NCI-H187 treated with DMSO at 0.1 percent for 48 hours (cell line): ENCODE measurements around the gene CIAO2A.
"Not testable (repeated sequence)": the region's sequence is repeated elsewhere in the genome, so short reads cannot be mapped to it uniquely, and the experiment has no call there.

Experiments used
- DNase-seq: peaks from one replicate; lab custom pipeline; 2025; lab: John Stamatoyannopoulos, UW

CIAO2A gene, protein sequence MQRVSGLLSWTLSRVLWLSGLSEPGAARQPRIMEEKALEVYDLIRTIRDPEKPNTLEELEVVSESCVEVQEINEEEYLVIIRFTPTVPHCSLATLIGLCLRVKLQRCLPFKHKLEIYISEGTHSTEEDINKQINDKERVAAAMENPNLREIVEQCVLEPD

DNA sequence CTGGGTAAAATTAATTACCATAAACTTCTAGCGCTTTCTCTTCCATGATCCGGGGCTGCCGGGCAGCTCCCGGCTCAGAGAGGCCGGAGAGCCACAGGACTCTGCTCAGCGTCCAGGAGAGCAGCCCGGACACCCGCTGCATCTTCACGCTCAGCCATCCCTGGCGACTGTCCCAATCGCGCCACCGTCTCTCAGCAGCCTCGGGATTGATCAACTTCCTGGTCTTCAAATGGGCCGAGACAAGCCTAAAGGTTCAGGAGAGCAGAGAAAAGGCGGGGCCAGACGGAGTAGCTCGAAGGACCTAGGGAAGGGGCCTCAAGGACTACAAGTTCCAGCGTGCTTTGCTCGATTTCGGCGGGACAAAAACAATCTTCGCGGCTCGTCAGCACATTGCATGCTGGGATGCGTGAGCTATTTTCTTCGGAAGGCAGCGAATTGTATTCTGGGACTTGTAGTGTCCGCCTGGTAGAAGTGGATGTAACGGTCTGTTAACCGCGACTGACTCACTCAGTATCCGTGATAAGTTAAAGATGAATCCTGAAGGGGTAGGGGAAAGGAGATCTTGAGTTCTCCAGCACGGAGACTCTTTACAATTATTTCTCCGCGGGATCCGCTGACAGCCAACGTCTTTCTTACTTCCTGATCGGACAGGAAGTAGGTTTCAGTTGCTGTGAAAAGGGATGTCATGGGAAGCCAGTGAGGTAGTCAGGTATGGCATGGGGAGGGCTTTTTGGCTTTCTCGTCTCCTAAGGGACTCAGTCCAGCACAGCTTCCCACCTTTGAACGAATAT is at the start of gene CIAO2A:
Gene CIAO2A, minus strand, starts transcription at position 212 of the 791 bp plus-strand sequence. Its CDS starts 70 bp downstream, at position 142.
- peak; percentile 88 for DNase-seq

DNA sequence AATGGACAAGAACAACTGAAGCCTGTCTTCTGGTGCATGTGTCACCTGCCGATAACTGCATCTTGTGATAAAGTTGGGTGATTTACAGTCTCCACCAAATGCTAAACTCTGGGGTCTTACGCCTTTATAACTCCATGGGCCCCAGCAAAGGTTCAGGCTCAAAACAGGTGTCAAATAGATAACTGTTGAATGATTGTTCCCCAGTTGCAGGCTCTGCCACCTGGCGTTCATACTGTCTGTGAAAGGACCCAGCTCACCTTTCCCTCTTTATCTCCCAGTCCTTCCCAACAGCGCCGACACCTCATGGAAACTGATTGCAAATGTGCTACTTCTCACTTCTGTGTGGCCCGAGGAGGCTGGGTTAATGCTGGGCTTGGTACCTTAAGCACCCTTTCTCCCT is 49.6 kb upstream of the CIAO2A start:
- DNase-seq, result no peak

DNA sequence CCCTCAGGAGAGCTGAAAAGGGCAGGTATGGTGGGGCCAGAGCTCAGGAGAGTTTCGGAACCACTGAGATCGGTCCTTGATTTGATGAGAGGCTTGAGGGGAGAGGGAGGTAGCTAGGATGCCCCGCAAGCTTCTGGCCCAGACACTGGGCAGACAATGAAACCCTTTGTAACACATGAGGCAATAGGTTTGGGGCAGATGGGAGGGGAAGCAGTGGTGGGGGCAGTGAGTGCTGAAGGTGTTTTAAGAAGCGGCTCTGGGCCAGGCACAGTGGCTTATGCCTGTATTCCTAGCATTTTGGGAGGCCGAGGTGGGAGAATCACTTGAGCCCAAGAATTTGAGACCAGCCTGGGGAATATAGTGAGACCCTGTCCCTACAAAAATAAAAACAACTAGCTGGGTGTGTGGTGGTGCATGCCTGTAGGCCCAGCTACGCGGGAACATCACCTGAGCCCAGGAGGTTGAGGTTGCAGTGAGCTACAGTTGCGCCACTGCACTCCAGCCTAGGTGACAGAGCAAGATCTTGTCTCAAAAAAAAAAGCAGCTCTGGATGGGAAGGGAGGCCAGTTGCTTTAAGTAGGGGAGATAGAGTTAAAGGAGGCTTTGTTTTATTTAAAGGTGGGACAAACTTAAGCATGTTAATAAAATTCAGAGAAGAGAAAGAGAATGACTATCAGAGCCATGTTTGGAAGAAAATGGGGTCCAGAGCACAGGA is 48.3 kb upstream of the CIAO2A start:
- no peak for DNase-seq

DNA sequence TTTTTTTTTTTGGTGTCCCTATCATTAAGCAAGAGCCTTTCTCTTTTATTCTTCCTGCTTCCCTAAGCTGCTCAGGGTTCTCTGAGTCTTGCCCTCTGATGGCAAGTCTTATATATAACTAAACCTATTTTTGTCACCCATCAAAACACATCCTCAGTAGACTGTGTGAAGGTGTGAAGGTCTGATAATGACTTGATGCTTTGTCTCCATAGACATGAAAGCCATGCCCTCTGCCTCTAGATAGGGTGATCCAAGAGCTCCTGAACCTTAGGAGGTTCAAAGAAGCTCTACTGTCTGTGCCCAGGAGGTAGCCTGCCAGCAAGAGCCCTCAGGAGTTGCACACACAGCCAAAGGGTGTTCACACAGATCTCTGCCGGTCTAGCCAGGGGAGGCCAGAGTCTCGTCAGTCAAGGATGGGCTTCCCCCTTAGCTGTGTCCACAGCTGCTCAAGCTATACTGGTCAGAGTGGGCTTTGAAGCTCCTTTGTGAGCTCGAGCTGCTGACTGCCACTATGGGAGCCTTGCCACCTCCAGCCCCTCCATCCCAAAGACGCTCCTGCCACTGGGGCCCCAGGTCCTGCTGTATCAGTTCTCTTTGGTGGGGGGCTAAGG is 44.8 kb upstream of the CIAO2A start:
- no peak for DNase-seq

DNA sequence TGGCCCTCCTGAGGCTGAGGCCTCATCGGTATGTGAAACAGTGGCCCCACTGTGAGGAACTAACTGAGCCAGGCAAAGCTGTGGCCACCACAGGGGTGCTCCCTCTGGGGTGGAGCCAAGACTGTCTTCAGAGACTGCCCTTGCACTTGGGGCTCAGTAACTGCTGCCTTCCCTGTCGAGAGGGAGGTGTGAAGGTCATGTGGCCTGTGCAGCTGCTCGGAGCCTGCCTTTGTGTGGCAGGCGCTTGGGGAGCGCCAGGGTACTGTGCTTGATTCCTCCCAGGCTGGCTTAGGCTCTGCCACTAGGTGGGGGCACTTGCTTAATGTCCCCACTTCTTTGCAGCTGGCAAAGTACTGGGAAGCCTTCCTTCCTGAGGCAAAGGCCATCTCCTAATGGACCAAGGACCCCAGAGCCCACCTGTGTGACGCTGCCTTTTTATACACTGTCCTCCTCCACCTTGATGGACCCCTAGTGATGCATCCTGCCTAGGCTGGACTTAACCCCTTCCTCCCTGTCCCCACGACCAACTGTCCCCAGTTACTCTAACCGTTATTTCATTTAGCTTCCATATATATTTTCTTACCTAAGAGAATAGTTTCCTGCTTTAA is 43.7 kb upstream of the CIAO2A start:
- no peak for DNase-seq

DNA sequence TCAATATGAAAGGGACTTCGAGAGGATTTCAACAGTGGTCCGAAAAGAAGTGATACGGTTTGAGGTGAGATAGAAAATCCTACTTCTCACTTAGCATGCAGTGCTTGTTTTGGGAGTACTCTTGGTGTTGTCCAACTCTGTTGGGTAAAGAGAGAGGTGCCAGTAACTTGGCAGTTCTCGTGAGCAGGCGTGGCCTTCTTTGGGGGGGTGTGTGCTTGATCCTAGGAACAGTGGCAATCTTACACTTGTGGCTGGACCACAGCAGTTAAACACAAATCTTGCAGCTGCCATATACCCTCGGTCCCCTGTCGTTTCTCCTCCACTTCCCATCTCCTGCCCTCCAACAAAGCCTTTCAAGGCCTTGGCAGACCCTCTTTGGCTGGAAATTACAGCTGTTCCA is 42.7 kb upstream of the CIAO2A start:
- no peak for DNase-seq

DNA sequence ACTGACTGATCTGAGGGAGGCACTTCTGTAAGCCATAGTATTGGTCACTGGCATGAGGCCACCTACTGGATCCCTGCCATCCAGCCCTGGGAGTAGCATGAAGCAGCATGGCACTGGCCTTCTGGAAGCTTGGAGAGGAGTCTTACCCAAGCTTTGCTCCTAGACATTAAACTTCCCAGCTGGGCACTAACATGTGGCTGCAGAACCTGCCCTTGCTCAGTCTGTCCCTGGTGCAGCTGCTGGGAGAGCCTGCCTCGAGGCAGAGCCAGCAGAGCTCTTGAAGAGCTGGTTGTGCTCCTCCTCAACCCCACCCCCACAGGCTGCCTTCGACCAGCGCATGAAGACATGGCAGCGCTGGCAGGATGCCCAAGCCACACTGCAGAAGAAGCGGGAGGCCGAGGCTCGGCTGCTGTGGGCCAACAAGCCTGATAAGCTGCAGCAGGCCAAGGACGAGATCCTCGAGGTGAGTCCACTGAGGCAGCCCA is 40.7 kb upstream of the CIAO2A start:
- DNase-seq, result no peak

DNA sequence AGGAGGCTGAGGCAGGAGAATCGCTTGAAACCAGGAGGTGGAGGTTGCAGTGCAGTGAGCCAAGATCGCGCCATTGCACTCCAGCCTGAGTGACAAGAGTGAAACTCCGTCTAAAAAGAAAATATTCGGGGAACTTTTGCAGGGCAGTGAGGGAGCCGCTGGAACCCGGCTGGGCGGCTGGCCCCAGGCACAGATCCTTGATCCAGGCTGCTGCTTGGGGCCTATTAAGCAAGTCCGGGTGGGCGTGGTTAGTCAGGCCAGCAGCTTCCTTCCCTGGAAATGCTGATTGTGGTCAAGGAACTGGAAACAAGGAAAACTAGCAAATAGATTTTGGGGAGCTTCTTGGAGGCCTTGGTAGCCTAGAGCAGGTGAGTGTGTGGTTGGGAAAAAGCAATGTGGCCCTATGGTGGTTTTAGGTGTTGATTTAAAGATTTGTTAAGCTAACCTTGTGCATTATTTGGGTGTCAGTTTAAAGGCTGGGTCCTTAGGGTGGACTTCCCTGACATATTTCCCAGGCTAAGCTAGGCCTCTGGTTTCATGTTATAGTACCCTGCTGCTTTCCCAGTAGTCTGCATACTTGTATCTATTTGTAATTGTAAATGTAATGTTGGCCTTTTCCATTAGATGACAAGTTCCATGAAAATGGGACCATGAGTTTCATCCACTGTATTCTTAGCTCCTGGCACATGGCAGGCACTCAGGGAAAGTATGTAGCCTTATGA is 40.1 kb upstream of the CIAO2A start:
- DNase-seq, result no peak

DNA sequence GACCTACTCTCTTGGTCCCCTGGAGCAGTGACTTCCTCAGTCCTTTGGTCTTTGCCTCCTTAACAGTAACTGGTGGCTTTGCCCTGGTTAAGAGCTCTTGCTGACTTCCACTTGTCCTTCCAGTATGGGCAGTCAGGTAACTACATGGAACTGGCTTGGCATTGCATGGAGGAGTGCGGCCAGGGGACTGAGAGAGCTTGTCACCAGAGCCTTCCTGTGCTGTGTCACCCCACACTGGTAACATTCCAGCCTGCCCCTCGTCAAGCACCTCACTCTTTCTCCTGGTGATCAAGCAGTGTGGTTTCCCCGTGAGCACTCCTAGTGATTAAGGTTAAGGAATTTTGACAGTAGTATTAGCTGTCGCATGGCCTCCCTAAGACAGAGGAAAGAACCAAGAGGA is 38.6 kb upstream of the CIAO2A start:
- no peak for DNase-seq

DNA sequence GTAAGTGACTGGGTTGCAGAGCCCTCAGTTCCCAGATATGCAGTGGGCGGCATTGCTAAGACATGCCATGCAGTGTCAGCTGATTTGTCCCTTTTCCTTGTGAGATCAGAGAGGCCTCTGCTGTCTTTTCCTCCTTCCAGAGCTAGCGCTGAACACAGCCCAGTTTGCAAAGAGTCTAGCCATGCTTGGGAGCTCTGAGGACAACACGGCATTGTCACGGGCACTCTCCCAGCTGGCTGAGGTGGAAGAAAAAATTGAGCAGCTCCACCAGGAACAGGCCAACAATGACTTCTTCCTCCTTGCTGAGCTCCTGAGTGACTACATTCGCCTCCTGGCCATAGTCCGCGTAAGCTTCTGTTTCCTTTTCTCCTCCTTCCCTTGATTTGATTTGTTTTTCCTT is 37.9 kb upstream of the CIAO2A start:
- no peak for DNase-seq

DNA sequence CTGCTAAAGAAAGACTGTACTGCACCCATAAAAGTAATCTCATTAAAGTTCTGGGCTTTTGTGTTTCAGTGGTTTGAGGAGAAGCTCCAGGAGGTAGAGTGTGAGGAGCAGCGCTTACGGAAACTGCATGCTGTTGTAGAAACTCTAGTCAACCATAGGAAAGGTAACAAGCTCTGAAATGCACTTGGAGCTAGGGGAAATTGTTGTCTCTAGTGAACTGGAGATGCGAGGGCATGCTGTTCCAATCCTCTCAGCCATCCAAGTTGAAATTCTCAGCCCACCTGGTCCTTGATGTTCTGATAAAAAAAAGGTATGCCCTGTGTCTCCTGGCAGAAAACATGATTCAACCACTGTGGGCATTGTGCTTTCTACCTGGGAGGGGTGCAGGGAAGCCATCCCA is 36.5 kb upstream of the CIAO2A start:
- DNase-seq, result no peak

DNA sequence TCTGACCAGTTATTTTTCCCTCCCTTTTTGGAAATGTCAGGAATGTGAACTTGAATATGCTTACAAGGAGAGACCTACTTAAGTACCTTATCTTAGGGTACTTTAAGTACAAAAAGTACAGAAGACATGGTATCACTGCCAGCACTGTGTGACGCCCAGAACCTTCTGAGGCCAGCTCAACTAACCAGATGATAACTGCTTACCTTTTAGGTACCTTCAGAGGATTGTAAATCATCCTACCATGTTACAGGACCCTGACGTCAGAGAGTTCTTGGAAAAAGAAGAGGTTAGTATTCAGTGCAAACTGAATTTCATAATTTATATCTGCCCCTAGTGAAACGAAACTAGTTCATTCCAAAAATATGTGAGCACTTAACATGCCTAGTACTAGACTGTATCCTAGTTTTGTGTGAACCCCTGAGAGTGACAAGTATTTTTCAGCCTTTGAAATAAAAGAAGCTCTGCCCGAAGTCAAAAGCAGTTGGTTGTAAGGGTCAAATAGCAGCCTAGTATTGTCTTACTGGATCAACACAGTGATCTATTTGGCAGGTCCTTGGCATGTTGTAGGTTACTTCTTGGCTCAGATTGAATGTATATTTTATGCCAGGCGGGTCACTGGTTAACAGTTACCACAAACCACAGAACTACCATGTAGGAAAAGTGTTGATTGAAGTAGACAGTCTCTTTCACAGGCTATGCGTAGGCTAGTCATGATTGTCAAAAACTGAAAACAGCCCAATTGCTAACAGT is 34.1 kb upstream of the CIAO2A start:
- no peak for DNase-seq

DNA sequence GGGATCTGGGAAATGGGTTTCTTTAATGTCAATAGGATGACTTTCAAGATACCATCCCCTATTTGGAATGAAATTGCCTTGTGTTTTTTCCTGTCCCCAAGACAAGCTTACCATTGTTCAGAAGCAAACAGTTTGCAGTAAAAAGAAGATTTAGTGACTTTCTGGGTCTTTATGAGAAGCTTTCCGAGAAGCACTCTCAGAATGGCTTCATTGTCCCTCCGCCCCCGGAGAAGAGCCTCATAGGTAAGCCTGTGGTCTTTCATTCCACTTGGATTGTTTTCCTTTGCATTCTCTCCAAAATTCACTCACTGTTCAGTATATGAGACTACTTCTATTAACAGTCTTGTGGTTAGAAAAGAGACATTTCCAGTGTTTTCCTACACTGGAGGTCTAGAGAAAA is 32.3 kb upstream of the CIAO2A start:
- DNase-seq, result no peak

DNA sequence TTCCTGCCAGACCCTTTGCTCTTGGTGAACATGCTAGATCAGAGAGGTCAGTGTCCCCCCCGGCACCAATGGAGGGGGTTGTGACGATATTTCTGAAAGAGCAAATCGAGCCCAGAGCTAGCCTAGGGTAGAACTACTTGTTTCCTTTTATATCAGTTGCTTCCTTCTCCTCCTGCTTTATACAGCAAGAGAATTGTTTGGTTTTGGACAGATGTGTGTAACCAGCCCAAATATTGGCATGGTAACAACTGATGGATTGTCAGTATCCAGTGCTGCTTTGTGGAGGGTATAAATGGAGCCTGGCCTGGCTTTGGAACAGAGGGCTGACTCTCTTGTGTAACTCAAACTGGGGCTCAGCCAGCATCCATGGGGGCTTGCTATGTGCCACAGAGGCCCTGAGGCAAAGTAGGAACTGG is 29.3 kb upstream of the CIAO2A start:
- no peak for DNase-seq

DNA sequence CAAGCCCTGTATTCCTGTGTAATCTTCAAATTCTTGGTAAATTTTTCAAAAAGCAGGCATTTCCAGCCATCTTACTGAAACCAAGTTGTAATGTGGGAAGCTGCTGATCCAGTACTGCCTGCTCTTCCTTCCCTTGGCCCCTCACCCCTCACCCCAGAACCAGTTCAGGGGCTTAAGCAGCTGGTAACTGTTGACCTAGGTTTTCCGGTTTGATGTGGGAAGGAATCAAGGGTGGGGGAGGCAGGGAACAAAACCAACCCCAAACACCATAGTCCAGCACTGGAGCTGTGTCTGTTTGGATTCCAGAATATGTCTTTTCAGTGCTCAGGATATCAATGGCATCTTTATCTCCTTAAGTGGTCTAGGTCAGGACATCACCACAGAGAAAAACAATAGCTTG is 28.8 kb upstream of the CIAO2A start:
- DNase-seq, result no peak

DNA sequence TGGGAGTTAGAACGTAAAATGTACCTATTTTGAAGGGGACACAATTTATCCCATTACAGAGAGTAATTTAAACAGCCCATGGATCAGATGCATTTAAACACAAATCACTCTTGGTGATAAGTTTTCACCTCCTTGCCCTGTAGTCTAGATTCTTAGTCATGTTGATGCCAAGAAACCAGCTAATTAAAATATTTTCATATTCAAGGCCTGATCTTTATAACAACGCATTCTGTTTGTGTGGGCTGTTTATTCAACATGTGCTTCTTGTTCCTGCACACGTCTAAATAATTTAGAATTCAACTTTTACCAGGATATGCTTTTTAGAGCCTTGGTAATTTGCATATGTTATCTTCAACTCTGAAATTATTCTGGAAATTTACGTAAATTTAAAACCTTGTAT is 28.0 kb upstream of the CIAO2A start:
- DNase-seq, result no peak

DNA sequence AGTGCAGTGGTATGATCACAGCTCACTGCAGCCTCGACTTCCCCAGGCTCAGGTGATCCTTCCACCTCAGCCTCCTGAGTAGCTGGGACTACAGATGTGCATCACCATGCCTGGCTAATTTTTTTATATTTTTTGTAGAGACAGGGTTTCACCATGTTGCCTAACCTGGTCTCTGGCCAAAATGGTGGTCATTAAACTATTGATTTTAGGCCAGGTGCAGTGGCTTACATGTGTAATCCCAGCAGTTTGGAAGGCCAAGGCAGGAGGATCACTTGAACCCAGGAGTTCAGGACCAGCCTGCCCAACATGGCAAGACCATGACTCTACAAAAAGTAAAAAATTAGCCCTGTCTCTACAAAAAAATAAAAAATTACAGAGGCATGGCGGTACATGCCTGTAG is 26.7 kb upstream of the CIAO2A start:
- DNase-seq, result not testable (repeated sequence)

DNA sequence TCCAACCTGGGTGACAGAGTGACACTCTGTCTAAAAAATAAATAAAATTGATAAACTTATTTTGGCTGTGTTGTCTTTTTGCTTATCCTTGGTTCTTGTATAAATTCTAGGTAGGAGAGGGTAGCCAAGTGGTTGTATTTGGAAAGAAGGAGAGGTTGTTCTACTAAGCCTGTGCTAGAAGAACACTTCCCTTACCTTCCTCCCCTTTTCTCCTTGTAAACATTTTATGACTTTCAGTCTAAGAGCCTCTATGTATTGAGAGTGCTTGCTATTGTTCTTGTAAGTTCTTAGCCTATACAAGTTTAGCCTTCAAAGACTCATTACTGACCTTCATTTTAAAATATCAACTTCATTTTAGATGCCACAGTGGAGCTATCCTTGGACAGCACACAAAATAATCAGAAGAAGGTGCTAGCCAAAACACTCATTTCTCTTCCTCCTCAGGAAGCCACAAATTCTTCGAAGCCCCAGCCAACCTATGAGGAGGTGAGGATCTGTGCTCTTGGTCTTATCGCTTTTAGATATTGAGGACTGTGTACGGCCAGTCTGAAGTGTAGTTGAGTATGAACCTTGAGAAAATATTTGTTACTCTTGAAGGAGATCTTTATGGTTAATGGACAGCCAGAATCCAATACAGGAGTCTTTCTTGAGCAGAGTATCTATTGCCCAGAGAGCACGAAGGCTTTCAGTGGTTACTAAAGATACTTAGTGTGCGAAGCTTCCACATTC is 24.3 kb upstream of the CIAO2A start:
- DNase-seq, result no peak

DNA sequence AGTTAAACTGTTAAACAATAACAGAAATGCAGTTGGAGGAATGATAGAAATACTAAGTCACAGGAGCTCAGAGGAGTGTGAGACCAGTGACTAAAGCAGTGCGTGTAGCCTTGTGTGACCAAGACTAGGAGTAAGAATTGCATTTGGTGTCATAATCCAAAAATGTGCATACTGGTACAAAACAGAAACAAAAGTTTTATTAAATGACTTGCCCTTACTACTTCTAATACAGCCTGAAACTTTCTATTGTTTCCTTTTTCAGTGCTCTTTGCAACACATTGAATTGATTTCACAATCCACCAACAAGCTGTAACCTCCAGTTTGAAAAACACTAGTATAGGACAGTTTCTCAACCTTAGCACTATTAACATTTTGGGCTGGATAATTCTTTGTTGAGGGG is 19.3 kb upstream of the CIAO2A start:
- no peak for DNase-seq
